Upper lobe of right lung (tissue), 1 donor: ENCODE results near the gene KDM4C. TPM values are rescaled to one million over a fixed set of nuclear protein-coding genes. Genes with fewer than 3 reads are reported as not detected.
"Not testable (repeated sequence)": the region's sequence is repeated elsewhere in the genome, so short reads cannot be mapped to it uniquely, and the experiment has no call there.

Experiments used
- ATAC-seq: fragments of 200-7000 bp; cut with Tn5 transposase; one replicate; pipeline ENCODE4 v1.9.1; 2020; ENCODE audit warnings: mild to moderate bottlenecking, moderate library complexity
- DNase-seq: peaks from one replicate; pipeline ENCODE4 v3.0.0-alpha.2; 2020
- H3K27ac ChIP-seq: fragments of 200-600 bp; one replicate; pipeline ENCODE4 v1.8.0; 2022
- H3K27me3 ChIP-seq: fragments of 200-600 bp; one replicate; pipeline ENCODE4 v1.8.0; 2022; ENCODE audit warnings: mild to moderate bottlenecking
- H3K36me3 ChIP-seq: fragments of 200-600 bp; one replicate; pipeline ENCODE4 v1.8.0; 2022
- H3K4me1 ChIP-seq: fragments of 200-600 bp; one replicate; pipeline ENCODE4 v1.8.0; 2022
- H3K4me3 ChIP-seq: fragments of 200-600 bp; one replicate; pipeline ENCODE4 v1.8.0; 2022; ENCODE audit warnings: mild to moderate bottlenecking
- H3K9me3 ChIP-seq: fragments of 200-600 bp; one replicate; pipeline ENCODE4 v1.8.0; 2022
- intact Hi-C: fragments of 100-400 bp; cut with DNase I; formaldehyde crosslinking; loops from one replicate; pipeline ENCODE4 v1.11.0; 2022
- long read RNA-seq: library from polyadenylated mRNA; unstranded; transcript quantifications from one replicate; pipeline ENCODE4 v2.0.0, GENCODE V29; 2021
- total RNA-seq: library from RNA; stranded (reverse); fragmentation: NEBNext Ultra II Directional; extraction: Animal tissue kit (Norgen Biotek cat#: 25700); gene quantifications from one replicate; pipeline ENCODE4 v1.2.1, GENCODE V29; 2021
- TF ChIP-seq, protein P1 (sequence below): fragments of 200-600 bp; IDR thresholded peaks from one replicate; pipeline ENCODE4 v1.8.0; 2022; ENCODE audit warnings: antibody characterized with exemption
- donor health status: DM: no; HTN: yes; CAD: no; lungs with severe emphysema.

Gene KDM4C
- 37.2 TPM for total RNA-seq
- long read RNA-seq, full-length matches to known transcripts = 15 of 41 reads
- long read RNA-seq, partial matches to known transcripts = 13 of 41 reads
- long read RNA-seq, other reads (novel, unspliced or antisense) = 13 of 41 reads

DNA sequence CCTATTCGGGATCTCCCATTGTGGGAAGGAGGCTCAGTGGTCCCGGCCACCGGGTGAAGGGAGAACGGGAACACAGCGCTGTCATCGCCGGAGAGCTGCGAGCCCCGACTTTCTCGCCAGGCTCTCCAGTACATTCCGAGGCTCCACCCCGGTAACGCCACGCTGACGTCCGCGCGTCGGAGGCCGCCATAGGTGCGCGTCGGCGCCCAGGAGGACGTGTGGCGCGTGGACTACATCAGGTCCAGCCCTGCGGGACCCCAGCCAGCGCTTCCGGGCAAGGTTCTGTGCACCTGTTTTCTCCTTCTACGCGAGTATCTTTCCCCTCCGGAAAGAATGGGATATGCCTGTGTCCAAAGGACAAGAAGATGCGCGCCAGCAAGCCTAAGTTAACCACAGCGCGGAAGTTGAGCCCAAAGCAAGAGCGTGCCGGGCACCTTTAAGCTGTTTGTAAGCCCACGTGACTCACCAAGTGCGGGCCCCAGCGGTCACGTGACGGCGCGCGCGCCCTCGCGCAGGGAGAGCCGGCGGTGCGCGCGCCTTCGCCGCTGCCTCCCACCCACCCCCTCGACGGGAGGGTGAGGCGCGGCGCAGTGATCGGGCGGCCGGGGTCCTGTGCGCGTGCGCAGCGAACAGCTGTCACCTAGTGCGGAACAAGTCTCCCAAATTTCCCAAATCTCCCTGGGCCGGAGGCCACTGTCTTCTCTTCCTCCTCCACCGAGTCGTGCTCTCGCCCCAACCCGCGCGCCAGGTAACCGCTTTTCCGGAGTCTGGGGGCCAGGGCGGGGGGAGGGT, at the start of gene KDM4C:
Gene KDM4C, plus strand, starts transcription at position 518 of the 792 bp plus-strand sequence. CDS start 35,016 bp downstream, outside the sequence.
- H3K4me3 ChIP-seq = peak within 1 kb of the TSS; percentile 94
- peaks cover 8% of the 10 kb centered on the region for H3K4me1 ChIP-seq
- peak within 1 kb of the TSS; percentile 95 for H3K27ac ChIP-seq
- H3K9me3 ChIP-seq = no peaks in the 10 kb centered on the region
- ATAC-seq (peak; percentile 95), DNase-seq (peak; percentile 98)
- no peaks in the 10 kb centered on the region for H3K36me3 ChIP-seq
- no peaks in the 10 kb centered on the region for H3K27me3 ChIP-seq
- intact Hi-C loops = no loop called here
- TF ChIP-seq, protein P1, sequence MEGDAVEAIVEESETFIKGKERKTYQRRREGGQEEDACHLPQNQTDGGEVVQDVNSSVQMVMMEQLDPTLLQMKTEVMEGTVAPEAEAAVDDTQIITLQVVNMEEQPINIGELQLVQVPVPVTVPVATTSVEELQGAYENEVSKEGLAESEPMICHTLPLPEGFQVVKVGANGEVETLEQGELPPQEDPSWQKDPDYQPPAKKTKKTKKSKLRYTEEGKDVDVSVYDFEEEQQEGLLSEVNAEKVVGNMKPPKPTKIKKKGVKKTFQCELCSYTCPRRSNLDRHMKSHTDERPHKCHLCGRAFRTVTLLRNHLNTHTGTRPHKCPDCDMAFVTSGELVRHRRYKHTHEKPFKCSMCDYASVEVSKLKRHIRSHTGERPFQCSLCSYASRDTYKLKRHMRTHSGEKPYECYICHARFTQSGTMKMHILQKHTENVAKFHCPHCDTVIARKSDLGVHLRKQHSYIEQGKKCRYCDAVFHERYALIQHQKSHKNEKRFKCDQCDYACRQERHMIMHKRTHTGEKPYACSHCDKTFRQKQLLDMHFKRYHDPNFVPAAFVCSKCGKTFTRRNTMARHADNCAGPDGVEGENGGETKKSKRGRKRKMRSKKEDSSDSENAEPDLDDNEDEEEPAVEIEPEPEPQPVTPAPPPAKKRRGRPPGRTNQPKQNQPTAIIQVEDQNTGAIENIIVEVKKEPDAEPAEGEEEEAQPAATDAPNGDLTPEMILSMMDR = no peak

DNA sequence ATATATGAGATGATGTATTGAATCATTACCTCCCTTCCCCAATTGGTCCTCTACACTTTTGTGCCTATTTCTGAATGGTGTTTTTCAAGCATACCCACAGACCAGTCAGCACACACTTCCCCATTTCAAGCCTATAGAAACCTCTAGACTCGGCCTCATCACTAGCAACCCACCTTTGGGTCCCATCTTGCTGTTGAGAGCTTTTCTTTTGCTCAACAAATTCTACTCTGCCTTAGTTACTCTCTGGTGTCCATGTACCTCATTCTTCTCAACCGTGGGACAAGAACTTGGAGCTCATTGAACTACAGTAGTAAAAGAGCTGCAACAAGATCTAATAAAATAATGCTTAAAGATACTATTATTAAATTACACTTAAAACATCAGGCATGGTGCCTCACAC, 49.0 kb upstream of the KDM4C start:
- Histone ChIP-seq H3K4me1 (no peaks in the 10 kb centered on the region), H3K4me3 (no peak overlapping the region), H3K36me3 (no peaks in the 10 kb centered on the region), H3K27ac (no peak overlapping the region), H3K9me3 (no peaks in the 10 kb centered on the region), H3K27me3 (no peaks in the 10 kb centered on the region)
- ATAC-seq (no peak), DNase-seq (no peak)
- intact Hi-C loops = no loop called here
- TF ChIP-seq, protein P1 = no peak

DNA sequence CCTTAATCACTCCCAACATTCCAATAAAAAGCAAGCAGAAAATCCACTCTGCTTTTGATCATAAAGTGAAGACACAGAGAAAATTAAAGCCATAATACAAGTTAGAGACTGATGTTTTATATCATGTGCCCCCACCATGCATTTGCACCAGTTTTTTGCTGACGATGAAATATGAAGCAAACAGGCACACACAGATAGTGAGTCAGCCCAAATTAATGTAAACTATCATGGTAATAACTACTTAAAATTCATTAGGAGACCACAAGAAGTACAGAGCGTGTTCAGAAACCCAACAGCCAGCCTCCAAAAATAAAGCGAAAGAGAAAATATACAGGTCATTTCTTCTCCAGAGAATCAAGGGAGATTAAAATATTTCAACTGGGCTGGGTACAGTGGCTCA, 46.4 kb upstream of the KDM4C start:
- no peaks in the 10 kb centered on the region for H3K4me1 ChIP-seq
- H3K9me3 ChIP-seq = no peaks in the 10 kb centered on the region
- H3K27ac ChIP-seq = no peak overlapping the region
- no peaks in the 10 kb centered on the region for H3K27me3 ChIP-seq
- H3K36me3 ChIP-seq = no peaks in the 10 kb centered on the region
- DNase-seq = no peak
- ATAC-seq = no peak
- TF ChIP-seq, protein P1 = no peak
- no peak overlapping the region for H3K4me3 ChIP-seq
- intact Hi-C loops = no loop called here

DNA sequence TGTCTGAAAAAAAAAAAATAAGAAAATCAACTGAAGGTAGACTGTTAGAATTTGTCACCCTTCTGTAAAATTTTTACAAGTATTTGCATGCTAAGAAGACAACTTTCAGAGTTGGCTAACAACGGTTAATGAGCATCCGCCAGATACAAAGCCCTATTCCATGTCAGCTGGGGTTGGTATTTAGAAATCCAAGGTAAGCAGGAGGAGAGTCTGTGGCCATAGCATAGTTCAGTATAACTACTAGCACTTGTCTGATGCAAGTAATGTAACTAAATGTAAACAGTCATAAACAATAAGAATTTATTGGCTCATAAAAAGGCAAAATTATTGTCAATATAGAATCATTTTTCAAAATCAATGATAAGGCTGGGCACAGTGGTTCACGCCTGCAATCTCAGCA, 45.7 kb upstream of the KDM4C start:
- Histone ChIP-seq H3K4me1 (no peaks in the 10 kb centered on the region), H3K9me3 (no peaks in the 10 kb centered on the region), H3K36me3 (no peaks in the 10 kb centered on the region), H3K4me3 (no peak overlapping the region), H3K27ac (no peak overlapping the region), H3K27me3 (no peaks in the 10 kb centered on the region)
- ATAC-seq (no peak), DNase-seq (no peak)
- TF ChIP-seq, protein P1 = no peak
- intact Hi-C loops = no loop called here

DNA sequence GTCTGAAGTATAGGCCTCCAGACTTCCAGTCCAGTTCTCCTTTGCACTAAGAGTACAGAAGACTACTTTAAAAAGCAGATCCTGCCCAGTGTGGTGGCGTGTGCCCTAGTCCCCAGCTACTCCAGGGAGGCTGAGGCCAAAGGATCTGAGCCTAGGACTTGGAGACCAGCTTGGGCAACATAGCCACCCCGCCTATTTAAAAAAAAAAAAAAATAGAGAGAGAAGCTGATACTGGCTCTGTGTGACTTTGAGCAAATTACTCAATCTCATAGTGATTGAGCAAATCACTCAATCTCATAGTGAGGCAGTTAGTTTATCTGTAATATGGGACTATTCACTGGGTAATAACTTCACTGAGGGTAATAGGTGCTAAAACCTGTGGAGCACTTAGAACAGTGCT, 43.6 kb upstream of the KDM4C start:
- Histone ChIP-seq H3K27ac (no peak overlapping the region), H3K4me1 (no peaks in the 10 kb centered on the region), H3K9me3 (no peaks in the 10 kb centered on the region), H3K27me3 (no peaks in the 10 kb centered on the region), H3K4me3 (no peak overlapping the region), H3K36me3 (no peaks in the 10 kb centered on the region)
- TF ChIP-seq, protein P1 = no peak
- DNase-seq = no peak
- intact Hi-C loops = no loop called here
- peak; percentile 58 for ATAC-seq

DNA sequence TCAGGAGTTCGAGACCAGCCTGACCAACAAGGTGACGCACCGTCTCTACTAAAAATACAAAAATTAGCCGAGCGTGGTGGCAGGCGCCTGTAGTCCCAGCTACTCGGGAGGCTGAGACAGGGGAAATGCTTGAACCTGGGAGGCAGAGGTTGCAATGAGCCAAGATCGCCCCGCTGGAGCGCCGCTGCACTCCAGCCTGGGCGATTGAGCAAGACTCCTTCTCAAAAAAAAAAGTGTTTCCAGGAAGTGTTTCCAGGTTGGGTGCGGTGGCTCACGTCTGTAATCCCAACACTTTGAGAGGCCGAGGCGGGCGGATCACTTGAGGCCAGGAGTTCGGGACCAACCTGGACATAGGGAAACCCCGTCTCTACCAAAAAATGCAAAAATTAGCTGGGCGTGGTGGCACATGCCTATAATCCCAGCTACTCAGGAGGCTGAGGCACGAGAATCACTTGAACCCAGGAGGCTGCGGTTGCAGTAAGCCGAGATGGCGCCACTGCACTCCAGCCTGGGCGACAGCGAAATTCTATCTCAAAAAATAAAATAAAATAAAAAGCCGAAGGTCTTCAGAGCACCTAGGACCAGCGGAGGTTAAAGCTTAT, 42.5 kb upstream of the KDM4C start:
- H3K27ac ChIP-seq, H3K9me3 ChIP-seq, H3K36me3 ChIP-seq, ATAC-seq, H3K4me1 ChIP-seq, H3K27me3 ChIP-seq, intact Hi-C loops: not testable (repeated sequence)
- H3K4me3 ChIP-seq = peak overlapping the region; percentile 52
- peak; percentile 43 for DNase-seq
